HG02678 (cell line): Measurements from ENCODE around the gene HMGCLL1.

Experiments used
- ATAC-seq: cut with Tn5 transposase; IDR thresholded peaks from one replicate; pipeline ENCODE4 v1.9.1; 2021; ENCODE audit warnings: mild to moderate bottlenecking, moderate library complexity; ENCODE audit not compliant: unreplicated experiment

The HMGCLL1 gene

GRCh38 chr6:55536391-55536956 lies 42.5 kb downstream of the HMGCLL1 start:
- no peak for ATAC-seq

- ATAC-seq = no peak
These were observed 47.5 kb downstream of the HMGCLL1 start for GRCh38 chr6:55531496-55531895.

- ATAC-seq = no peak
These were observed 48.1 kb downstream of the HMGCLL1 start for GRCh38 chr6:55530931-55531330.

- ATAC-seq = no peak
These were observed 50.4 kb downstream of the HMGCLL1 start for GRCh38 chr6:55528624-55529023.

GRCh38 chr6:55524441-55524840 lies 54.6 kb downstream of the HMGCLL1 start:
- ATAC-seq = no peak

- no peak for ATAC-seq
These were observed 60.4 kb downstream of the HMGCLL1 start for GRCh38 chr6:55518529-55519060.

GRCh38 chr6:55516736-55517135 lies 62.3 kb downstream of the HMGCLL1 start:
- no peak for ATAC-seq

- ATAC-seq = no peak
These were observed 66.1 kb downstream of the HMGCLL1 start for GRCh38 chr6:55512904-55513303.

GRCh38 chr6:55511122-55511800 lies 67.7 kb downstream of the HMGCLL1 start:
- no peak for ATAC-seq

- ATAC-seq = no peak
These were observed 79.4 kb downstream of the HMGCLL1 start for GRCh38 chr6:55499591-55499990.

- no peak for ATAC-seq
These were observed 81.3 kb downstream of the HMGCLL1 start for GRCh38 chr6:55497694-55498093.

GRCh38 chr6:55496201-55496600 lies 82.8 kb downstream of the HMGCLL1 start:
- no peak for ATAC-seq

- no peak for ATAC-seq
These were observed 83.7 kb downstream of the HMGCLL1 start for GRCh38 chr6:55495277-55495676.

GRCh38 chr6:55494411-55494810 lies 84.6 kb downstream of the HMGCLL1 start:
- ATAC-seq = no peak

- no peak for ATAC-seq
These were observed 86.7 kb downstream of the HMGCLL1 start for GRCh38 chr6:55492259-55492658.

GRCh38 chr6:55490871-55491270 lies 88.1 kb downstream of the HMGCLL1 start:
- ATAC-seq = no peak

- ATAC-seq = no peak
These were observed 104.6 kb downstream of the HMGCLL1 start for GRCh38 chr6:55474382-55474781.

GRCh38 chr6:55473722-55474121 lies 105.3 kb downstream of the HMGCLL1 start:
- ATAC-seq = no peak

- ATAC-seq = no peak
These were observed 109.0 kb downstream of the HMGCLL1 start for GRCh38 chr6:55469951-55470366.

- no peak for ATAC-seq
These were observed 123.0 kb downstream of the HMGCLL1 start for GRCh38 chr6:55456016-55456415.

GRCh38 chr6:55450005-55450404 lies 129.0 kb downstream of the HMGCLL1 start:
- no peak for ATAC-seq

- ATAC-seq = no peak
These were observed 129.8 kb downstream of the HMGCLL1 start for GRCh38 chr6:55449225-55449624.

- no peak for ATAC-seq
These were observed 130.5 kb downstream of the HMGCLL1 start for GRCh38 chr6:55448451-55448850.
